ENCODE data around the gene SMC4. TPM values are rescaled to one million over a fixed set of nuclear protein-coding genes. Genes with fewer than 3 reads are reported as not detected.

The SMC4 gene
- polyA plus RNA-seq, 1 of the 3 experiments (the other 2 are of a cell fraction), result 26.1 TPM

DNA sequence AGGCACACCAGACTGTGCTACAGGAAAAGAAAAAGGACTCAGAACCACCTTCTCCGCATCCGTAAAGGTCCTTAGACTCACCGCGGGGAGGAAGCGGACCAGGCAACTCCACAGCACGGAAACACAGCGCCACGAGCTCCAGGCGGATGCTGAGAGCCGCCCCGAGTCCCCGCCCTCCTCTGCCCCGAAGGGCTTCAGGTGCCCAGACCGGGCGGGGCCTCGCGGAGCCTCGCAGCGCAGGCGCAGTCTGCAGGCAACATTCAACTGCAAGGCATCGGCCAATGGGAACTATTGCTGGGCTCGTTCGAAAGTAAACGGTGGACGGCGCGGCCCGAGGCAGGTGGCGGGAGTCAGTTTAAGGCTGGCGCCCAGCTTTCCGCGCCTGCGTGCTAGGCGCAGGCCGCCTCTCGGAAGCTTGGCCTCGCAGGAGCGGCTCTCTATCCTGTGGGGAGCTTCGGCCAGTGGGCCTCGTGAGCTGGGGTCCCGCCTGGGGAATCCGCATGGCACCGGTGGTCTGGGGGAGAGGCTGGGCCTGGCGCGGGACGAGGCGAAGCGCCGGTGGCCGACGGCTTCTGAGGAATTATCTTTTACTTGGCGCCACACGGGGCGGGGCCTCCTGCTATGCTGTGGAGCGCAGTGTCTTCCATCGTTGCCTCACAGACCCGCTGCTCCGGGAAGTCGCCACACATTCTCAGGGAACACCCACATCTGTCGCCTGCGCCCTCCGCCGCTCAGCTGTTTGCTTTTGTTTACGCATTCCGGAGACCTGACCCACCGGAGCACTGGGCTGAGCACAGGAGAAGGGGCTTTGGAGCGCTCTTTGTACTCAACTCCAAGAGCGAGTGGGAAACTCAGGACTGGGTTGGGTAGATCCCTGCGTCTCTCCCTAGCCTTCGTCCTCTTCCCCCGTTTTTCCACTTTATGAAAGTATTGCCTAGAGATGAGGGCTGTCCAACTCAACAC lies 50.5 kb downstream of the SMC4 start, which contains the start of gene TRIM59 (continued):
- TF ChIP-seq, protein P1, sequence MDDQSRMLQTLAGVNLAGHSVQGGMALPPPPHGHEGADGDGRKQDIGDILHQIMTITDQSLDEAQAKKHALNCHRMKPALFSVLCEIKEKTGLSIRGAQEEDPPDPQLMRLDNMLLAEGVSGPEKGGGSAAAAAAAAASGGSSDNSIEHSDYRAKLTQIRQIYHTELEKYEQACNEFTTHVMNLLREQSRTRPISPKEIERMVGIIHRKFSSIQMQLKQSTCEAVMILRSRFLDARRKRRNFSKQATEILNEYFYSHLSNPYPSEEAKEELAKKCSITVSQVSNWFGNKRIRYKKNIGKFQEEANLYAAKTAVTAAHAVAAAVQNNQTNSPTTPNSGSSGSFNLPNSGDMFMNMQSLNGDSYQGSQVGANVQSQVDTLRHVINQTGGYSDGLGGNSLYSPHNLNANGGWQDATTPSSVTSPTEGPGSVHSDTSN (IDR thresholded peaks at IDR 0.05), result no peak
- TF ChIP-seq TAF1 (IDR thresholded peaks at IDR 0.05; ENCODE audit: borderline replicate concordance, low read depth, low read length) (peak; percentile 76; the same call in 1 of the 2 replicates), RFX5 (IDR thresholded peaks at IDR 0.05; ENCODE audit: low read length) (no peak), EZH2phosphoT487 (IDR thresholded peaks at IDR 0.05; ENCODE audit: borderline replicate concordance, low read depth) (no peak), POLR2AphosphoS5 (IDR thresholded peaks at IDR 0.05; ENCODE audit: low read depth, low read length) (peak; percentile 95), RXRA (IDR thresholded peaks at IDR 0.05; ENCODE audit: borderline replicate concordance, low read depth) (no peak), ZBTB33 (IDR thresholded peaks at IDR 0.05; ENCODE audit: borderline replicate concordance, low read depth) (0 out of 2 replicates have a peak, but pooled peaks have one; percentile 20), NRF1 (IDR thresholded peaks at IDR 0.05; ENCODE audit: low read depth, low read length) (peak; percentile 78), TCF12 (IDR thresholded peaks at IDR 0.05) (0 out of 2 replicates have a peak, but pooled peaks have one; percentile 23), MAX (IDR thresholded peaks at IDR 0.05; ENCODE audit: low read depth) (peak; percentile 99), GATA2 (CRISPR knock-in tag; IDR thresholded peaks at IDR 0.05) (no peak), FOXM1 (IDR thresholded peaks at IDR 0.05; ENCODE audit: low read depth) (peak; percentile 100), MEF2A (IDR thresholded peaks at IDR 0.05; ENCODE audit: borderline replicate concordance, low read depth) (no peak), RCOR1 (IDR thresholded peaks at IDR 0.05; ENCODE audit: low read length) (no peak), SIN3A (IDR thresholded peaks at IDR 0.05; ENCODE audit: borderline replicate concordance, low read depth, low read length) (peak; percentile 76; the same call in 1 of the 2 replicates), FOSL2 (IDR thresholded peaks at IDR 0.05; ENCODE audit: borderline replicate concordance, low read depth) (no peak), CHD2 (IDR thresholded peaks at IDR 0.05; ENCODE audit: low read length, partially characterized antibody) (peak; percentile 51), FOXJ3 (CRISPR knock-in tag; IDR thresholded peaks at IDR 0.05) (no peak), MXI1 (IDR thresholded peaks at IDR 0.05; ENCODE audit: low read depth, low read length) (peak; percentile 50)
- TF ChIP-seq, protein P2, sequence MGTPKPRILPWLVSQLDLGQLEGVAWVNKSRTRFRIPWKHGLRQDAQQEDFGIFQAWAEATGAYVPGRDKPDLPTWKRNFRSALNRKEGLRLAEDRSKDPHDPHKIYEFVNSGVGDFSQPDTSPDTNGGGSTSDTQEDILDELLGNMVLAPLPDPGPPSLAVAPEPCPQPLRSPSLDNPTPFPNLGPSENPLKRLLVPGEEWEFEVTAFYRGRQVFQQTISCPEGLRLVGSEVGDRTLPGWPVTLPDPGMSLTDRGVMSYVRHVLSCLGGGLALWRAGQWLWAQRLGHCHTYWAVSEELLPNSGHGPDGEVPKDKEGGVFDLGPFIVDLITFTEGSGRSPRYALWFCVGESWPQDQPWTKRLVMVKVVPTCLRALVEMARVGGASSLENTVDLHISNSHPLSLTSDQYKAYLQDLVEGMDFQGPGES (IDR thresholded peaks at IDR 0.05; ENCODE audit: low read depth, low read length), result no peak
- TF ChIP-seq, protein P3, sequence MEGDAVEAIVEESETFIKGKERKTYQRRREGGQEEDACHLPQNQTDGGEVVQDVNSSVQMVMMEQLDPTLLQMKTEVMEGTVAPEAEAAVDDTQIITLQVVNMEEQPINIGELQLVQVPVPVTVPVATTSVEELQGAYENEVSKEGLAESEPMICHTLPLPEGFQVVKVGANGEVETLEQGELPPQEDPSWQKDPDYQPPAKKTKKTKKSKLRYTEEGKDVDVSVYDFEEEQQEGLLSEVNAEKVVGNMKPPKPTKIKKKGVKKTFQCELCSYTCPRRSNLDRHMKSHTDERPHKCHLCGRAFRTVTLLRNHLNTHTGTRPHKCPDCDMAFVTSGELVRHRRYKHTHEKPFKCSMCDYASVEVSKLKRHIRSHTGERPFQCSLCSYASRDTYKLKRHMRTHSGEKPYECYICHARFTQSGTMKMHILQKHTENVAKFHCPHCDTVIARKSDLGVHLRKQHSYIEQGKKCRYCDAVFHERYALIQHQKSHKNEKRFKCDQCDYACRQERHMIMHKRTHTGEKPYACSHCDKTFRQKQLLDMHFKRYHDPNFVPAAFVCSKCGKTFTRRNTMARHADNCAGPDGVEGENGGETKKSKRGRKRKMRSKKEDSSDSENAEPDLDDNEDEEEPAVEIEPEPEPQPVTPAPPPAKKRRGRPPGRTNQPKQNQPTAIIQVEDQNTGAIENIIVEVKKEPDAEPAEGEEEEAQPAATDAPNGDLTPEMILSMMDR (IDR thresholded peaks at IDR 0.05), result peak; percentile 21; the same call in 1 of the 2 replicates

All from SK-N-SH (cell line).